ENCODE measurements around the gene NEDD4L. TPM values are rescaled to one million over a fixed set of nuclear protein-coding genes. Genes with fewer than 3 reads are reported as not detected.

Gene NEDD4L
- polyA plus RNA-seq, 1 of the 3 experiments (the other 2 are of a cell fraction): 13.2 TPM

DNA sequence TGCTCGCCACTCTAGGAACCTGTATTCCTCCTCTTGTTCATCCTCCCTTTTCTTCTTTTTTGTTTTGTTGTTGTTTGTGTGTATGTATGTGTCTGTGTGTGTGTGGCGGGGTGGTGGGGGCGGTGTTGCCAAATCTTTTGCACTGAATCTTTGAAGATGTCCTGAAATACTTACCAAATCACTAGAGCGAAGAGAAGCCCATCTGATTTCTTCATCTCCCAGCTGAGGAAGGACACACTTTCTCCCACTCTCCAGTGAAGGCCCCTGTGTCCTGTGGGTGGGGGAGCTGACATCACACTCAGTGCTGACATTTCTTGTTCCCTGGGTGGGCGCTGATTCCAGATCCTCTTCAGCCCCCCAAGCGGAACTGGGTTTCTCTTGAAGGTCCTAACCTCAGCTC lies 74.5 kb downstream of the NEDD4L start:
- no peak for DNase-seq
- no peaks in the 10 kb centered on the region for H4K20me1 ChIP-seq (ENCODE audit: insufficient read depth)

DNA sequence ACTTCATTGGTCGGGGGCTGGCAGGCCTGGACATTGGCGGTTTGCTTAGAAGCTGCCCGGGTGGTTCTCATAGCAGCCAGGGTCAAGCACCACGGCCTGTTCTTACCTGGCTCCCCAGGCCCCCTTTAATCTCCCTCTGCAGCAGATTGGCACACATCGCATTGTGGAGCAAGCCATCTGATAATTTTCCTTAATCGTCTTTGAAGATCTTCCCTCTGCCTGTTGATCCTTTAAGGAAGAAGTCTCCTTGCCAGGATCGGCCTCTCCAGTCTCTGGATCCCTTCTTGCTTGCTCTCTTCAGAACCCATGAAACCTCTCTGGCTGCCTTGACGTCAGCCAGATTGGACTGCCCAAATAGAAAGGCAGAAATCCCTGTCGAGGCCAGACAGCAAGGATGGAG lies 75.8 kb downstream of the NEDD4L start:
- Histone ChIP-seq H3K4me2 (no peak overlapping the region), H3K36me3 (replicated peaks in 1 of 2; ENCODE audit: control insufficient read depth in 1 of 2, insufficient read depth in 2 of 2, low read length in 1 of 2) (no peaks in the 10 kb centered on the region), H2AFZ (ENCODE audit: low read depth) (no peak overlapping the region), H3K4me1 (ENCODE audit: control insufficient read depth in 1 of 2, insufficient read depth in 2 of 2, low read depth in 1 of 2, low read length in 1 of 2) (peaks cover 0 to 15% of the 10 kb centered on the region in 2 experiments; a peak in 2 of 4 replicates), H3K9me3 (no peaks in the 10 kb centered on the region), H3F3A (replicated peaks; ENCODE audit: insufficient read depth) (no peaks in the 10 kb centered on the region), H3K4me3 (ENCODE audit: low read depth in 2 of 2, low read length in 1 of 2) (no peak overlapping the region), H4K20me1 (ENCODE audit: insufficient read depth) (no peaks in the 10 kb centered on the region), H3K27me3 (ENCODE audit: insufficient read depth) (no peaks in the 10 kb centered on the region), H3K79me2 (ENCODE audit: insufficient read depth) (no peaks in the 10 kb centered on the region), H3K9me2 (no peaks in the 10 kb centered on the region), H3K27ac (ENCODE audit: low read depth in 2 of 2, low read length in 1 of 2) (no peak overlapping the region), H3K9ac (no peak overlapping the region)
- WGBS (ENCODE audit: low lambda C conversion rate): 85% methylated on average over 8 of the region's 9 CpGs
- no peak for DNase-seq
- ChIA-PET CTCF (interaction anchor here (0.9 to 6.2 kb wide), 6 partner anchors 16 to 490 kb away, joined by 3 to 46 read pairs (median 4); partner anchors contain the start of gene NEDD4L), POLR2A (no interaction called here)
- TF ChIP-seq RAD21 (IDR thresholded peaks at IDR 0.05; ENCODE audit: low read length) (no peak), FOXJ3 (CRISPR knock-in tag; IDR thresholded peaks at IDR 0.05) (no peak), GATA2 (CRISPR knock-in tag; IDR thresholded peaks at IDR 0.05) (no peak), SMC3 (IDR thresholded peaks at IDR 0.05; ENCODE audit: low read depth, low read length) (no peak), YY1 (IDR thresholded peaks at IDR 0.05; ENCODE audit: low read depth) (no peak), TCF12 (IDR thresholded peaks at IDR 0.05) (no peak), MEF2A (IDR thresholded peaks at IDR 0.05; ENCODE audit: borderline replicate concordance, low read depth) (no peak), CHD2 (IDR thresholded peaks at IDR 0.05; ENCODE audit: low read length, partially characterized antibody) (no peak), FOXM1 (IDR thresholded peaks at IDR 0.05; ENCODE audit: low read depth) (no peak), FOSL2 (IDR thresholded peaks at IDR 0.05; ENCODE audit: borderline replicate concordance, low read depth) (no peak)
- TF ChIP-seq, protein P1, sequence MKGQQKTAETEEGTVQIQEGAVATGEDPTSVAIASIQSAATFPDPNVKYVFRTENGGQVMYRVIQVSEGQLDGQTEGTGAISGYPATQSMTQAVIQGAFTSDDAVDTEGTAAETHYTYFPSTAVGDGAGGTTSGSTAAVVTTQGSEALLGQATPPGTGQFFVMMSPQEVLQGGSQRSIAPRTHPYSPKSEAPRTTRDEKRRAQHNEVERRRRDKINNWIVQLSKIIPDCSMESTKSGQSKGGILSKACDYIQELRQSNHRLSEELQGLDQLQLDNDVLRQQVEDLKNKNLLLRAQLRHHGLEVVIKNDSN (IDR thresholded peaks at IDR 0.05; ENCODE audit: borderline replicate concordance, low read depth): no peak
- TF ChIP-seq, protein P2, sequence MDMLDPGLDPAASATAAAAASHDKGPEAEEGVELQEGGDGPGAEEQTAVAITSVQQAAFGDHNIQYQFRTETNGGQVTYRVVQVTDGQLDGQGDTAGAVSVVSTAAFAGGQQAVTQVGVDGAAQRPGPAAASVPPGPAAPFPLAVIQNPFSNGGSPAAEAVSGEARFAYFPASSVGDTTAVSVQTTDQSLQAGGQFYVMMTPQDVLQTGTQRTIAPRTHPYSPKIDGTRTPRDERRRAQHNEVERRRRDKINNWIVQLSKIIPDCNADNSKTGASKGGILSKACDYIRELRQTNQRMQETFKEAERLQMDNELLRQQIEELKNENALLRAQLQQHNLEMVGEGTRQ (IDR thresholded peaks at IDR 0.05; ENCODE audit: borderline replicate concordance, low read depth, low read length): no peak

More for the DNA sequence above, 74.5 kb downstream of the NEDD4L start:
- H3K9me3 ChIP-seq: no peaks in the 10 kb centered on the region
- H2AFZ ChIP-seq (ENCODE audit: low read depth): no peak overlapping the region
- H3F3A ChIP-seq (replicated peaks; ENCODE audit: insufficient read depth): no peaks in the 10 kb centered on the region
- H3K27ac ChIP-seq (ENCODE audit: low read depth in 2 of 2, low read length in 1 of 2): no peak overlapping the region
- no peaks in the 10 kb centered on the region for H3K9me2 ChIP-seq
- H3K4me3 ChIP-seq (ENCODE audit: low read depth in 2 of 2, low read length in 1 of 2): no peak overlapping the region
- H3K27me3 ChIP-seq (ENCODE audit: insufficient read depth): no peaks in the 10 kb centered on the region
- POLR2A ChIA-PET: no interaction called here
- H3K9ac ChIP-seq: no peak overlapping the region
- CTCF ChIA-PET: interaction anchor here (0.7 to 6.2 kb wide), 11 partner anchors 11 to 488 kb away, joined by 3 to 46 read pairs (median 3); partner anchors contain the start of gene NEDD4L
- H3K36me3 ChIP-seq (replicated peaks in 1 of 2; ENCODE audit: control insufficient read depth in 1 of 2, insufficient read depth in 2 of 2, low read length in 1 of 2): no peaks in the 10 kb centered on the region
- no peaks in the 10 kb centered on the region for H3K79me2 ChIP-seq (ENCODE audit: insufficient read depth)
- H3K4me1 ChIP-seq (ENCODE audit: control insufficient read depth in 1 of 2, insufficient read depth in 2 of 2, low read depth in 1 of 2, low read length in 1 of 2): peaks cover 0 to 15% of the 10 kb centered on the region in 2 experiments; a peak in 2 of 4 replicates
- WGBS (ENCODE audit: low lambda C conversion rate): 96% methylated on average over 4 of the region's 6 CpGs
- H3K4me2 ChIP-seq: no peak overlapping the region
- TF ChIP-seq EP300 (IDR thresholded peaks at IDR 0.05; ENCODE audit: borderline replicate concordance in 1 of 2, low read depth in 1 of 2, low read length in 1 of 2) (no peak), RXRA (IDR thresholded peaks at IDR 0.05; ENCODE audit: borderline replicate concordance, low read depth) (no peak), POLR2AphosphoS5 (IDR thresholded peaks at IDR 0.05; ENCODE audit: low read depth, low read length) (no peak), TEAD4 (IDR thresholded peaks at IDR 0.05; ENCODE audit: borderline replicate concordance, insufficient read depth) (no peak)
- TF ChIP-seq, protein P3, sequence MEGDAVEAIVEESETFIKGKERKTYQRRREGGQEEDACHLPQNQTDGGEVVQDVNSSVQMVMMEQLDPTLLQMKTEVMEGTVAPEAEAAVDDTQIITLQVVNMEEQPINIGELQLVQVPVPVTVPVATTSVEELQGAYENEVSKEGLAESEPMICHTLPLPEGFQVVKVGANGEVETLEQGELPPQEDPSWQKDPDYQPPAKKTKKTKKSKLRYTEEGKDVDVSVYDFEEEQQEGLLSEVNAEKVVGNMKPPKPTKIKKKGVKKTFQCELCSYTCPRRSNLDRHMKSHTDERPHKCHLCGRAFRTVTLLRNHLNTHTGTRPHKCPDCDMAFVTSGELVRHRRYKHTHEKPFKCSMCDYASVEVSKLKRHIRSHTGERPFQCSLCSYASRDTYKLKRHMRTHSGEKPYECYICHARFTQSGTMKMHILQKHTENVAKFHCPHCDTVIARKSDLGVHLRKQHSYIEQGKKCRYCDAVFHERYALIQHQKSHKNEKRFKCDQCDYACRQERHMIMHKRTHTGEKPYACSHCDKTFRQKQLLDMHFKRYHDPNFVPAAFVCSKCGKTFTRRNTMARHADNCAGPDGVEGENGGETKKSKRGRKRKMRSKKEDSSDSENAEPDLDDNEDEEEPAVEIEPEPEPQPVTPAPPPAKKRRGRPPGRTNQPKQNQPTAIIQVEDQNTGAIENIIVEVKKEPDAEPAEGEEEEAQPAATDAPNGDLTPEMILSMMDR (IDR thresholded peaks at IDR 0.05): no peak

All from SK-N-SH (cell line).